Mesenchymal stem cell (in vitro differentiated cells and primary cell): ENCODE data around the gene CTH. TPM values are rescaled to one million over a fixed set of nuclear protein-coding genes. Genes with fewer than 3 reads are reported as not detected.
A peak's percentile ranks its signal among the peaks of the same experiment; 100 is the strongest.
"Not testable (repeated sequence)": the region's sequence is repeated elsewhere in the genome, so short reads cannot be mapped to it uniquely, and the experiment has no call there.

Source experiments
- DNase-seq: peaks from one replicate; pipeline ENCODE4 v3.0.0-alpha.2; 2013
- H2AFZ ChIP-seq: one replicate; pipeline ENCODE4 v1.6.1; 2013; ENCODE audit warnings: low read depth, mild to moderate bottlenecking, control low read depth, inconsistent platforms, low read length, moderate library complexity
- H2AK5ac ChIP-seq: 2 replicates; pipeline ENCODE4 v1.6.1; 2013; ENCODE audit warnings: low read length, moderate library complexity, mild to moderate bottlenecking, inconsistent platforms; ENCODE audit not compliant: severe bottlenecking
- H2BK120ac ChIP-seq: one replicate; pipeline ENCODE4 v1.6.1; 2013; ENCODE audit warnings: low read depth, mild to moderate bottlenecking, inconsistent platforms, low read length, moderate library complexity
- H2BK12ac ChIP-seq, 2 experiments: one replicate each; pipeline ENCODE4 v1.6.1; 2013; ENCODE audit warnings: inconsistent platforms in 2 of 2, low read length in 2 of 2, mild to moderate bottlenecking in 2 of 2, moderate library complexity in 2 of 2, control low read depth in 1 of 2
- H2BK15ac ChIP-seq: one replicate; pipeline ENCODE4 v1.6.1; 2013; ENCODE audit warnings: mild to moderate bottlenecking, low read depth, inconsistent platforms; ENCODE audit not compliant: poor library complexity, severe bottlenecking
- H2BK5ac ChIP-seq: 2 replicates; pipeline ENCODE4 v1.6.1; 2013; ENCODE audit warnings: low read depth, mild to moderate bottlenecking, low read length, control low read depth, inconsistent platforms; ENCODE audit not compliant: poor library complexity, severe bottlenecking
- H3K14ac ChIP-seq, 2 experiments: one replicate each; pipeline ENCODE4 v1.6.1; 2013; ENCODE audit warnings: inconsistent platforms in 2 of 2, low read length in 2 of 2, control low read depth in 1 of 2, mild to moderate bottlenecking in 1 of 2, moderate library complexity in 1 of 2
- H3K18ac ChIP-seq, 2 experiments: one replicate each; pipeline ENCODE4 v1.6.1; 2013; ENCODE audit warnings: inconsistent platforms in 2 of 2, low read length in 2 of 2, control low read depth in 1 of 2, low read depth in 1 of 2, mild to moderate bottlenecking in 1 of 2
- H3K23ac ChIP-seq, 2 experiments: one replicate each; pipeline ENCODE4 v1.6.1; 2013; ENCODE audit warnings: inconsistent platforms in 2 of 2, low read length in 2 of 2, mild to moderate bottlenecking in 2 of 2, moderate library complexity in 2 of 2, control low read depth in 1 of 2
- H3K27ac ChIP-seq: 2 replicates; pipeline ENCODE4 v1.5.1; 2013; ENCODE audit warnings: mild to moderate bottlenecking, moderate library complexity, low read length, control low read depth, inconsistent platforms; ENCODE audit not compliant: poor library complexity, severe bottlenecking
- H3K27me3 ChIP-seq, 2 experiments: 2 replicates each; pipeline versions ENCODE4 v1.6.1 to v1.7.0; 2013; ENCODE audit warnings: low read length in 2 of 2, mild to moderate bottlenecking in 2 of 2, moderate library complexity in 2 of 2, control low read depth in 1 of 2, inconsistent platforms in 1 of 2; ENCODE audit not compliant: control insufficient read depth in 1 of 2, insufficient read depth in 1 of 2
- H3K36me3 ChIP-seq, 2 experiments: 2 replicates each; pipeline versions ENCODE4 v1.6.1 to v1.7.0; 2013; ENCODE audit warnings: low read length in 2 of 2, control low read depth in 1 of 2, inconsistent platforms in 1 of 2, low read depth in 1 of 2, mild to moderate bottlenecking in 1 of 2; ENCODE audit not compliant: insufficient read depth in 2 of 2, control insufficient read depth in 1 of 2
- H3K4ac ChIP-seq, 2 experiments: one replicate each; pipeline ENCODE4 v1.6.1; 2013; ENCODE audit warnings: inconsistent platforms in 2 of 2, low read length in 2 of 2, mild to moderate bottlenecking in 2 of 2, moderate library complexity in 2 of 2, control low read depth in 1 of 2, low read depth in 1 of 2
- H3K4me1 ChIP-seq: 2 replicates; pipeline ENCODE4 v1.6.1; 2013; ENCODE audit warnings: low read depth, low read length, control low read depth; ENCODE audit not compliant: control insufficient read depth, insufficient read depth
- H3K4me2 ChIP-seq: 2 replicates; pipeline ENCODE4 v1.6.1; 2013; ENCODE audit warnings: low read length, mild to moderate bottlenecking, inconsistent platforms; ENCODE audit not compliant: poor library complexity, severe bottlenecking
- H3K4me3 ChIP-seq, 2 experiments: 2 replicates each; pipeline versions ENCODE4 v1.5.1 to v1.7.0; 2013; ENCODE audit warnings: low read length in 2 of 2, mild to moderate bottlenecking in 2 of 2, control low read depth in 1 of 2, low read depth in 1 of 2; ENCODE audit not compliant: insufficient read depth in 1 of 2
- H3K79me1 ChIP-seq: replicated peaks from 2 replicates; pipeline ENCODE4 v1.6.1; 2013; ENCODE audit warnings: mild to moderate bottlenecking, control low read depth, low read length, inconsistent platforms; ENCODE audit not compliant: poor library complexity, severe bottlenecking
- H3K9ac ChIP-seq: 2 replicates; pipeline ENCODE4 v1.7.0; 2013; ENCODE audit warnings: mild to moderate bottlenecking, low read length, moderate library complexity
- H3K9me3 ChIP-seq: 2 replicates; pipeline ENCODE4 v1.7.0; 2013; ENCODE audit warnings: mild to moderate bottlenecking, low read length; ENCODE audit not compliant: control insufficient read depth
- H4K8ac ChIP-seq: one replicate; pipeline ENCODE4 v1.6.1; 2013; ENCODE audit warnings: inconsistent platforms, mild to moderate bottlenecking, low read length, moderate library complexity
- H4K91ac ChIP-seq: one replicate; pipeline ENCODE4 v1.6.1; 2013; ENCODE audit warnings: mild to moderate bottlenecking, low read length, inconsistent platforms
- WGBS: methylation state at CpG from one replicate; pipeline ENCODE4 v1.1.7; 2013; ENCODE audit warnings: mixed read lengths; 5-methylcytosine and 5-hydroxymethylcytosine counted together
- polyA plus RNA-seq, 2 experiments: library from polyadenylated mRNA; stranded (reverse); fragments of 200-250 nt; gene quantifications; one replicate each; pipeline ENCODE4 v1.2.3, GENCODE V29; 2013

CTH gene
- 5.9 TPM for polyA plus RNA-seq (2013, experiment 1 of 2)
- 6.1 TPM for polyA plus RNA-seq (2013, experiment 2 of 2)

DNA sequence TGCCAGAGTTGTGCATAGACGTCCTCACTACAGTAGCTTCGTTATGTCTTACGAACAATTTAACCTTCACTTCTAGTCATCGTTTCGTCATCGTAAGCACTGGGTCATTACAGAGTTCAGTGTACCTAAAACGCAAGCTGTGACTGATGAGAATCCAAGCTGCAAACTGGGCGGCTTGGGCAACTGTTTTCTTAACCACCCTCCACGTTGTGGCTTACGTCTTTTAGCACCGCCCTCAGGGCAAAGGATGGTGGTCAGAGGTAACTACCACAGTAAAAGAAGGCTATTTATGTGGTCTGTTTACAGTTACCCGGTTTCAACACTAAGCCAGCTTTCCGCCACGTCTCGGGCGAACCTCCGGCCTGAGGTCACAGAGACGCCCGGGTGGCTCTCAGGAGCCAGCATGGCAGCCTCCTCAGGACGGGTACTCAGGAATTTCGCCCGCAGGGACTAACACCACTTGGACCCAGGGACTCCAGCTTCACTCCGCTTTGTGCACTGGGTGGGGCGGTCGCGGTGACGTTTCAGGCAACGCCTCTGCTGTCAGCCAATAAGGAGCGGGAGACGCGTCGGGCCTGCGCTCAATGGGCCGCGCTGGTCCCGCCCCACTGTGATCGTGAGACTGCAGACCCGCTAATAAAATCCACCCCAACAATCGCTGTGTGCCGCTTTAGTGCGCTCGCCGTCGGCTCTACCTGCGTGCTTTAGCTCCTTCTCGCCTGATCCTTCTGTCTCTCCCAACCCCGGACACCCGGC, at the start of gene CTH:
CTH (plus strand) TSS at position 665 of the 756 bp plus-strand sequence. CDS start 148 bp downstream, outside the sequence.
- WGBS, result 0% methylated on average over 46 of the region's 48 CpGs
- Histone ChIP-seq H3K36me3 (no peaks in the 10 kb centered on the region), H3K27ac (peak within 1 kb of the TSS; percentile 83), H3K4me2 (peak within 1 kb of the TSS; percentile 92), H2AFZ (peak within 1 kb of the TSS; percentile 95), H3K14ac (peak within 1 kb of the TSS in 1 of 2 experiments; percentile 49), H2BK12ac (no peak within 1 kb of the TSS), H3K18ac (peak within 1 kb of the TSS in 1 of 2 experiments; percentile 77), H2AK5ac (no peak within 1 kb of the TSS), H3K27me3 (no peaks in the 10 kb centered on the region), H4K8ac (peak within 1 kb of the TSS; percentile 8), H3K9ac (peak within 1 kb of the TSS; percentile 92), H3K23ac (peak within 1 kb of the TSS in 1 of 2 experiments; percentile 14), H3K9me3 (no peaks in the 10 kb centered on the region), H3K4ac (no peak within 1 kb of the TSS), H2BK5ac (no peak within 1 kb of the TSS), H2BK120ac (no peak within 1 kb of the TSS), H2BK15ac (no peak within 1 kb of the TSS), H3K4me3 (peak within 1 kb of the TSS; percentile 67 to 89), H3K4me1 (no peaks in the 10 kb centered on the region), H3K79me1 (peaks cover 4% of the 10 kb centered on the region), H4K91ac (no peak within 1 kb of the TSS)
- peak; percentile 98 for DNase-seq

DNA sequence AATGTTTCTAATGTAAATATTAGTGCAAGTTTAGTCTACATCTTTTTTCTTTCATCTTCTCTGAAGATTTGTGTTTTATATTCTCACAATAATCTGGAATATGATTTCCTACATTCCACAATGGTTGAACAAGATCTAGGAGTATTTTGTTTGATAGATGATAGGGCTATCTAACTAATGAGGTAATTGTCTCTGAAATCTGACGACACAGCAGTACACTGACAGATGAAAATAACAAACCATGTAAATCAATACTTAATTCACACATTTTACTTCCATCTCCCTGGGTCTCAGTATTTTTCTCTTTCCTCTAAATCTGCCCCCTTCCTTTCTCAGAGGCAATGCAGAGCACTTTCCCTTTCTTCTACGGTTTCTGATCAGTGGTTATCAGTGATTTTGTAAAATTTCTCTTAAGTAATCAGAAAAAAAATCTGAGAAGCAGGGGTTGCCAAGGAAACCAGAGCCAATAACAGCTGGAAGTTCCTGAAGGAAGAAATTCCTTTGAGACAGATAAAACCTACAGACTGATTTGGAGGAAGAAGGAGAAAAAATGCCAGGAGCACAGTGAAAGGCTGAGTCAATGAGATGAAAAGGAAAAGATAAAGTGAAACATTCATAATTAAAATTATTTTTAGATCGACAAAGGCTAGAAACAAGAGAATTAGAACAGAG, 49.2 kb upstream of the CTH start:
- peak; percentile 66 for DNase-seq
- Histone ChIP-seq H3K4ac (no peak overlapping the region), H3K4me1 (peaks cover 3% of the 10 kb centered on the region), H2BK120ac (no peak overlapping the region), H2AFZ (no peak overlapping the region), H3K79me1 (peaks cover 5% of the 10 kb centered on the region), H2BK15ac (no peak overlapping the region), H3K27ac (no peak overlapping the region), H3K9me3 (no peaks in the 10 kb centered on the region), H3K9ac (peak overlapping the region; percentile 93), H3K36me3 (no peaks in the 10 kb centered on the region), H4K91ac (no peak overlapping the region), H3K23ac (no peak overlapping the region), H3K4me3 (peak overlapping the region in 1 of 2 experiments; percentile 51), H3K4me2 (no peak overlapping the region), H3K18ac (no peak overlapping the region), H3K27me3 (no peaks in the 10 kb centered on the region), H2AK5ac (no peak overlapping the region), H4K8ac (no peak overlapping the region), H3K14ac (no peak overlapping the region), H2BK12ac (no peak overlapping the region), H2BK5ac (no peak overlapping the region)
- 60% methylated on average over 2 of the region's 3 CpGs for WGBS

DNA sequence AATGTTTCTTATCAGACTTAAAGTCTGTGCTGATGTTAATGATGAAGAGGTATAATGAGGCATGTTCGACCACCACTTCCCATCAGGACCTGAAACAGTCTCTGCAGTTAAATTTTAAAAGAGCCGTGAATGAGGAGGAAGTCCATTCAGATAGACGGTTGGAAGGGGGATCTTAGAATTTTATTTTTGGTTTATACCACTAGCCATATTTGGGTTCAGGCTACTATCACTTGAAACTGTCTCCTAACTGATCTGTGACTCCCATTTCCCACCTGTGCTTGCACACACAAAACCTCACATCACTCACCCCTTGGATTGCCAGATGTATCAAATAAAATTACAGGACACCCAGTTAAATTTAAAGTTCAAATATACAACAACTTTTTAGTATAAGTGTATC, 46.6 kb upstream of the CTH start:
- Histone ChIP-seq H2BK5ac (no peak overlapping the region), H3K36me3 (peaks cover 0 to under 1% of the 10 kb centered on the region in 2 experiments), H3K4ac (no peak overlapping the region), H2BK15ac (no peak overlapping the region), H4K8ac (no peak overlapping the region), H3K9me3 (no peaks in the 10 kb centered on the region), H3K79me1 (peaks cover 2% of the 10 kb centered on the region), H3K23ac (no peak overlapping the region), H3K14ac (no peak overlapping the region), H3K18ac (no peak overlapping the region), H2BK120ac (no peak overlapping the region), H3K4me1 (peaks cover 1% of the 10 kb centered on the region), H3K4me3 (no peak overlapping the region), H3K27ac (no peak overlapping the region), H2AK5ac (no peak overlapping the region), H3K9ac (no peak overlapping the region), H4K91ac (no peak overlapping the region), H3K27me3 (no peaks in the 10 kb centered on the region), H3K4me2 (no peak overlapping the region), H2AFZ (no peak overlapping the region), H2BK12ac (no peak overlapping the region)
- WGBS, result 96% methylated on average over 2 of the region's 3 CpGs
- no peak for DNase-seq

DNA sequence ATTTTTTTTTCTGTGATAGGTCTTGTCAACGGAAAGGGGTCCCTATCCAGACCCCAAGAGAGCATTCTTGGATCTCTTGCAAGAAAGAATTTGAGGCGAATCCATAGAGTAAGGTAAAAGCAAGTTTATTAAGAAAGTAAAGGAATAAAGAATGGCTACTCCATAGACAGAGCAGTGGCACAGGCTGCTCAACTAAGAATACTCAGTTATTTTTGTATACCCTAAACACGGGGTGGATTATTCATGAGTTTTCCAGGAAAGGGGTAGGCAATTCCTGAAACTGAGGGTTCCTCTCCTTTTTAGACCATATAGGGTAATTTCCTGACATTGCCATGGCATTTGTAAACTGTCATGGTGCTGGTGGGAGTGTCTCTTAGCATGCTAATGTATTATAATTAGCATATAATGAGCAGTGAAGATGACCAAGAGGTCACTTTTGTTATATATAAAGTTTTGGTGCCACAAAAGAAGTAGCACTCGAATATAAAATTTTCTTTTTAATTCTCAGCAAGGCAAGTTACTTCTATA, 44.6 kb upstream of the CTH start:
- not testable (repeated sequence) for H3K79me1 ChIP-seq, H2BK12ac ChIP-seq, H2BK5ac ChIP-seq, DNase-seq, H2BK15ac ChIP-seq, H4K91ac ChIP-seq, H3K27me3 ChIP-seq, H3K23ac ChIP-seq, H3K9ac ChIP-seq, H3K4ac ChIP-seq, H3K18ac ChIP-seq, H4K8ac ChIP-seq, H3K36me3 ChIP-seq, H3K27ac ChIP-seq, H3K4me1 ChIP-seq, H3K4me2 ChIP-seq, H3K9me3 ChIP-seq, H2AFZ ChIP-seq, H2BK120ac ChIP-seq, H2AK5ac ChIP-seq, H3K4me3 ChIP-seq, H3K14ac ChIP-seq
- WGBS, result 91% methylated on average over 3 of the region's 4 CpGs
